Left cardiac atrium (tissue), 4 donors: ENCODE measurements around the gene HHATL. TPM values are rescaled to one million over a fixed set of nuclear protein-coding genes. Genes with fewer than 3 reads are reported as not detected.
A peak's percentile ranks its signal among the peaks of the same experiment; 100 is the strongest.

Experiments used
- ATAC-seq, 2 donors: fragments of 200-7000 bp; cut with Tn5 transposase; one replicate each; pipeline ENCODE4 v1.9.1; 2020; ENCODE audit warnings: mild to moderate bottlenecking in 2 of 2, moderate library complexity in 2 of 2
- DNase-seq: peaks from one replicate; pipeline ENCODE4 v3.0.0-alpha.2; 2020
- intact Hi-C, 2 donors: fragments of 100-400 bp; cut with DNase I; formaldehyde crosslinking; loops; one replicate each; pipeline versions ENCODE4 v1.14.1 to v1.15.1; 2022 to 2023
- total RNA-seq, 2 donors: library from RNA; stranded (reverse); fragmentation: NEBNext Ultra II Directional; extraction: Animal tissue kit (Norgen Biotek cat#: 25700); gene quantifications; one replicate each; pipeline ENCODE4 v1.2.1, GENCODE V29; 2021
- donor health status: DM: no; HTN: yes; CAD: no.
- donor health status: DM: no; HTN: yes; CAD: no; lungs with severe emphysema.
- donor health status: DM: yes; HTN: yes; CAD: no.
- donor health status: Dilated cardiomyopathy.

HHATL gene
- total RNA-seq, 2 donors from 2014 or later: 431 to 706 TPM

- intact Hi-C loops: no loop called here
Measured at GRCh38 chr3:42690766-42691680, 11.6 kb downstream of the HHATL start.

GRCh38 chr3:42690191-42690590 is 12.4 kb downstream of the HHATL start:
- ATAC-seq (no peak), DNase-seq (peak; percentile 9)
- intact Hi-C loops: no loop called here

More at GRCh38 chr3:42690766-42691680, 11.6 kb downstream of the HHATL start:
- peak; percentile 16 for DNase-seq
- peak in 1 of 2 donors; percentile 34 for ATAC-seq

DNA sequence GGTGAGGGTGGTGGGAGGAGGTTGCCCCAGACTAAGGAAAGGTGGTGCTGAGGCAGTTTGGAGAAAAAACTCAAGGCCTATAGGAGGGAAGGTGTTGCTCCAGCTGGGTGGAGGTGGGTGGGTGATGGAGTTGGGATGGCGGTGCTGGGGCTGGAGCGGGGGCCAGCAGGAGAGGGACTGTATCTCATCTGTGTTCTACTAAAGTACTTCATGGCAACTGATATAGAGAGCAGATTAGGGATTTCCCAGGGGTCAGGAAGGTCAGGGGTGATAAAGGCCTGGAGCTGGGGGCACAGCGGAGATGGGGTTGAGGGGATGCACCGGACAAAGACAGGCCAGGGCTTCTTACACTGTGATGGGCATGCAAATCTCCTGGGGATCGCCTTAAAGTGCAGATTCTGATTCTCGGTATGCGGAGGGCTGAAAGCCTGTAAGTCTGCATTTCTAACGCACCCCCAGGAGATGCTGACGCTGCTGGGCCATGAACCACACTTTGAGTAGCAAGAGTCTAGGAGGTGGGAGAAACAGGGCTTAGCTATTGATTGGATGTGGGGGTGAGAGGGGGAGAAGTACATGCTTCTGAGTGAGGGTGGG is 13.1 kb downstream of the HHATL start:
- no peak for ATAC-seq
- intact Hi-C loops: no loop called here
- DNase-seq: peak; percentile 6

DNA sequence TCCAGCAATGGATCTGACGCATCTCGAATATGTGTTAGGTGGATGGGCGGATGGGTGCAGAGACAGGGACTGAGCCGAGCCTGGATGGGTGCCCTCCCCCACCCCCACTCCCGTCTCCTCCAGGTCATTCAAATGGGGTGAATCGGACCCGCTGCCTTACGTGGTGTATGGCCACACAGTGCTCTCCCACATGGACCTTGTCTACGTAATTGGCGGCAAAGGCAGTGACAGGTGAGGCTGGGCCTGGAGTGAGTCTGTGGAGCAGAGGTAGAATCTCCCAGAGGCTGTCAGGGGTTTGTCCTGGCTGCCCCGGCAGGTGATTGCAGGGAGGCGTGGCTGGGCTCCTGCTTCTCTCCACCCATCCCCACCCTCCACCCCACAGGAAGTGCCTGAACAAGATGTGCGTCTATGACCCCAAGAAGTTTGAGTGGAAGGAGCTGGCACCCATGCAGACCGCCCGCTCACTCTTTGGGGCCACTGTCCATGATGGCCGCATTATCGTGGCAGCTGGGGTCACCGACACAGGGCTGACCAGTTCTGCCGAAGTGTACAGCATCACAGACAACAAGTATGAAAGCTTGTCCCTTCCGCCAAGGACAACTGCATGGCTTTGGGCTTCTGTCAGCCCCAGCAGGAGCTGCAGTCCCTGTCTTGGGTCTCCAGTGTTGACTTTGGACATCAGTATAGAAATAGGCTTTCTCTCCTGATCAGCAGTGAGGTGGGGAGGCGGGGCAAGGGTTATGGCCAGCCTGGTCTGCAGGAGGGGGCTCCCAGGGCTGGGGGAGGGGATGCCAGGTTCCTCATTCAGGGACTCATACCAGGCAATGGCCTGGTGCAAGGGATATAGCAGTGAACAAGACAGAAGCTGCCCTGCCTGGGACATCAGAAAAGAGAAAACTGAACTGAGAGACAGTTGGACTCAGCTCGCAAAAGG is 13.8 kb downstream of the HHATL start:
- no peak for ATAC-seq
- DNase-seq: peak; percentile 6
- intact Hi-C loops: no loop called here

DNA sequence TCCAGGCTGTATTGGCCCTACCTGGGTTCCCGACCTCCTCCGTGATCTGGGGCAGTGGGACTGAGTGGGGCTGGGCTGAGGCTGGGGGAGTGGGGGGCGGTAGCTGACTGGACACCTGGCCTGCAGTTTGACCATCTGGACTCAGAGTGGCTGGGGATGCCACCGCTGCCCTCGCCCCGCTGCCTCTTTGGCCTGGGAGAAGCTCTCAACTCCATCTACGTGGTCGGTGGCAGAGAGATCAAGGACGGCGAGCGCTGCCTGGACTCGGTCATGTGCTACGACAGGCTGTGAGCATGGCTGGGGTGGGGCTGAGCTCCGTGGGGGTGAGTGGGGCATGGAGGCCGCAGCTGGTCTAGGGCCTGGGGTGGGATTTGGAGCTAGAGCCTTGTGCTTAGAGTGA is 14.6 kb downstream of the HHATL start:
- intact Hi-C loops: no loop called here
- DNase-seq (peak; percentile 17), ATAC-seq (no peak)

GRCh38 chr3:42686832-42687650 is 15.6 kb downstream of the HHATL start:
- ATAC-seq: no peak
- intact Hi-C loops: no loop called here
- DNase-seq: peak; percentile 9

DNA sequence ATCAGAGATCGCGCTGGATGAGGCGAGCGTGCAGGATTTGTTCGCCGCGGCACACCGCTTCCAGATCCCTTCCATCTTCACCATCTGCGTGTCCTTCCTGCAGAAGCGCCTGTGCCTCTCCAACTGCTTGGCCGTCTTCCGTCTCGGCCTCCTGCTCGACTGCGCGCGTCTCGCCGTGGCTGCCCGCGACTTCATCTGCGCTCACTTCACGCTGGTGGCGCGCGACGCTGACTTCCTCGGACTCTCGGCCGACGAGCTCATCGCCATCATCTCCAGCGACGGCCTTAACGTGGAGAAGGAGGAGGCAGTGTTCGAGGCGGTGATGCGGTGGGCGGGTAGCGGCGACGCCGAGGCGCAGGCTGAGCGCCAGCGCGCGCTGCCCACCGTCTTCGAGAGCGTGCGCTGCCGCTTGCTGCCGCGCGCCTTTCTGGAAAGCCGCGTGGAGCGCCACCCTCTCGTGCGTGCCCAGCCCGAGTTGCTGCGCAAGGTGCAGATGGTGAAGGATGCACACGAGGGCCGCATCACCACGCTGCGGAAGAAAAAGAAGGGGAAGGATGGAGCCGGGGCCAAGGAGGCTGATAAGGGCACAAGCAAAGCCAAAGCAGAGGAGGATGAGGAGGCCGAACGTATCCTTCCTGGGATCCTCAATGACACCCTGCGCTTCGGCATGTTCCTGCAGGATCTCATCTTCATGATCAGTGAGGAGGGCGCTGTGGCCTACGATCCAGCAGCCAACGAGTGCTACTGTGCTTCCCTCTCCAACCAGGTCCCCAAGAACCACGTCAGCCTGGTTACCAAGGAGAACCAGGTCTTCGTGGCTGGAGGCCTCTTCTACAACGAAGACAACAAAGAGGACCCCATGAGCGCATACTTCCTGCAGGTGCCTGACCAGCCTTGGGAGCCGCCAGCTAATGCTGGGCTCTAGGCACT is 16.4 kb downstream of the HHATL start:
- ATAC-seq (no peak), DNase-seq (peak; percentile 18)
- intact Hi-C loops: no loop called here

DNA sequence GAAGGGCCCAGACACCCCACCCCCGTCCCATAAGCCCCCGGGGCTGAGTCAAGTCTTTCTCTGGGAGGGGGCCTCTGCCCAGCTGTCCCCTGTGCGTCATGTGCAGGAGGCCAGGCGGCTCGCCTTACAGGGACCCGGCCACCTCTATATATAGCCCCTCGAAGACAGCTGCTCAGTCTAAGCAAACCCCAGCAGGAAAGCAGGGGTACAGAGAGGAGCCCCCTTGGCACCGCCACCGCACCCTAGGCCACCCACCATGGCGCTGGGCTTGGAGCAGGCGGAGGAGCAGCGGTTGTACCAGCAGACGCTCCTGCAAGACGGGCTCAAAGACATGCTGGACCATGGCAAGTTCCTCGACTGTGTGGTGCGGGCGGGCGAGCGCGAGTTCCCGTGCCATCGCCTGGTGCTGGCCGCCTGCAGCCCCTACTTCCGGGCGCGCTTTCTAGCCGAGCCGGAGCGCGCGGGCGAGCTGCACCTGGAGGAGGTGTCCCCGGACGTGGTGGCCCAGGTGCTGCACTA is 17.2 kb downstream of the HHATL start, which contains the start of gene KLHL40:
TSS of gene KLHL40 (plus strand) at position 175 of the 519 bp plus-strand sequence. CDS start at position 257, 82 bp downstream.
- intact Hi-C loops: no loop called here
- ATAC-seq: peak in 1 of 2 donors; percentile 6
- DNase-seq: peak; percentile 17

DNA sequence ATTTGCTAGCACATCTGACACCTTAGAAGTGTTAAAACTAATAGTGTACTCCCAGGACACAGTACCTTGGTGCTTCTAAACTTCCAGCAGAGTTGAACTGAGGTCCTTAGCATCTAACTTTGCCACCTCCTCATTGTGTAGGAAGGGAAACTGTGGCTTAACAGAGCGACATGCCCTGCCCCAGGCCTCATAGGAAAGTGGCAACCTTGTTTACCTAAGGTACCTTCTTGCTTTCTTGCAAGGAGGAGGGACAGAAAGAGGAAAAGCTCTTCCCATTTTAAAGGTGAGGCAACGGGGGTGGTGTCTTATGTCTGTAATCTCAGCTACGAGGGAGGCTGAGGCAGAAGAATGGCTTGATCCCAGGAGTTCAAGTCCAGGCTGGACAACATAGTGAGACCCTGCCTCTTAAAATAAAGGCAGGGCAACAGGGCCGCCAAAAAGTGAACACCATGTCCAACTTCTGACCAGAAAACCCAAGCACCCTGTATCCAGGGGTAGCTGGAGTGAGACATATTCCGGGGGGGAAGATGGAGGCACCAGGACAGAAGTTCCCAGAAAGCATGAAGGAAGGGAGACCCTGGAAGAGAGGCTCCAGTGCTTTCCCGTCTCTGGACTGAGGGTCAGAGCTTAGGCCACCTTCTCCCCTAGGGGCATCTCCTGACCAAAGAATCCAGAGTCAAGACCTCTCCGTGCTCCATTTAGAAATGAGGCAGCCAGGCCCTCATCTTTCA is 17.8 kb downstream of the HHATL start:
- DNase-seq: peak; percentile 2
- ATAC-seq: no peak
- intact Hi-C loops: no loop called here

DNA sequence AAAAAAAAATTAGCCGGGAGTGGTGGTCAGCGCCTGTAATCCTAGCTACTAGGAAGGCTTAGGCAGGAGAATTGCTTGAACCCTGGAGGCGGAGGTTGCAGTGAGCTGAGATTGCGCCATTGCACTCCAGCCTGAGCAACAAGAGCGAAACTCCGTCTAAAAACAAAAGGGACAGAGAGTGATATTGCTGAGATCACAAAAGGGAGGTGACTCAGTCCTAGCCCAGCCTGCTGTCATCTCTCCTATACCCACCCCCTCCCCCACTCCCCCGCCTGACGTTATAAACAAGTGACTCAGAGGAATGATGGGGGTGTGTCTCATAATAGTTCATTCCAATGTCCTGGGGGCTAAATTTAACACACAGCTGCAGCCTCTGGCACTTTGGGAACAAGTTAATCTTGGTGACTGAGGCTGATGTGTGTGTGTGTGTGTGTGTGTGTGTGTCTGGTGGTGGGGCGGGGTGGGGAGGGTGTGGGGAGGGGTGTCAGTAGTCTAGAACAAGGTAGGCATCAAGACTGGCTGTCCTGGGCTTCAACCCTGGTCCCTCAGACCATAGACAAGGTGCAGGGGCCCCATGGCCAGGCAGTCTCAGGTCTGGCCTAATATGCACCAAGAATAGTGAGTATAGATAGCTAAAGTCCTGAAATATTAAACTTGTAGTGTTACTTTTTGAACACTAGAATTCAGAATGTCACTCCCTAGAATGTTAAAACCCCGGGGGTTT is 18.6 kb downstream of the HHATL start:
- peak; percentile 79 for DNase-seq
- ATAC-seq: peak; percentile 89 to 90
- intact Hi-C loops: no loop called here

DNA sequence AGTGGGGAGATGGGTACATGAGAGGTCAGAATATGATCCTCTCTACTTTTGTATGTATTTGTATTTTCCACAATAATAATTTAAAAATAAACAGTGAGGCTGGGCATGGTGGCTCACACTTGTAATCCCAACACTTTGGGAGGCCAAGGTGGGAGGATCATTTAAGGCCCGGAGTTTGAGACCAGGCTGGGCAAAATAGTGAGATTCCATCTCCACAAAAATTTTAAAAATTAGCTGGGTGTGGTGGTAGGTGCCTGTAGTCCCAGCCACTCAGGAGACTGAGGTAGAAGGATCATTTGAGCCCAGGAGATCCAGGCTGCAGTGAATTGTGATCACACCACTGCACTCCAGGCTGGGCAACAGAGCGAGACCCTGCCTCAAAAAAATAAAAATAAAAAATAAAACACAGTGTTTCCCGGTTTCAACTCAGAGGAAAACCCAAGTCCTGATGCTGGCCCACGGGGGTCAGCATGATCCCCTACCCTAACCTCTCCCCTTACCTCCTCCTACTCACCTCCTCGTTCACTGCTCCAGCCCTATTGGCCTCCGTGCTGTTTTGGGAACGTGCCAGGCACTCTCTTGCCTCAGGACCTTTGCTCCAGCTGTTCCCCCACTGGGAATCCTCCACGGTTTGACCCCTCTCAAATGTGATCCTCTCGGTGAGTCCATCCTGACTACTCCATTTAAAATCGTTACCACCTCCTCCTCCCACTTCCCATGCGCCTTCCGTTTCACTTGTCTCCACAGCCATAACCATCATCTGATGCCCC is 20.1 kb downstream of the HHATL start:
- intact Hi-C loops: no loop called here
- ATAC-seq (no peak), DNase-seq (no peak)

- DNase-seq (no peak), ATAC-seq (no peak)
- intact Hi-C loops: no loop called here
Measured at GRCh38 chr3:42681361-42682038, 21.1 kb downstream of the HHATL start.

GRCh38 chr3:42680806-42681205 is 21.8 kb downstream of the HHATL start:
- intact Hi-C loops: no loop called here
- DNase-seq (no peak), ATAC-seq (no peak)

DNA sequence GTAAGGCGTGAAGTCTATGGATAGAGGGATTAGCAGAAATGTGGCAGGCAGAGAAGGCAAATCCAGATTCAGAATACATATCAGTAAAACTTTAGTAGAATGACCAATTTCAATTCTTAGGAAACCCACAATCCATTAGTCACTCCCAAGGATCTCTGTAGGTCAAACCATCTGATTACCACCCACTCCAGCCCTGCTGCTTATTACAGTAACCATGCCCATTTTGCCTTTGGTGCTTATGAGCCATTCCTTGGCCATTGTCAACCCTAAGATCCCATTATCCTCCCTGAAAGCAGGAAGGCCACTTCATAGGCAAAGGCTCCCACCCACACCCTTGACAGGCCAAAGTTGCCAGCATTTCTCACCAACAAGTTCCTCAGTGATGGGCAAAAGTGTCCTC is 22.3 kb downstream of the HHATL start:
- ATAC-seq (no peak), DNase-seq (no peak)
- intact Hi-C loops: no loop called here

DNA sequence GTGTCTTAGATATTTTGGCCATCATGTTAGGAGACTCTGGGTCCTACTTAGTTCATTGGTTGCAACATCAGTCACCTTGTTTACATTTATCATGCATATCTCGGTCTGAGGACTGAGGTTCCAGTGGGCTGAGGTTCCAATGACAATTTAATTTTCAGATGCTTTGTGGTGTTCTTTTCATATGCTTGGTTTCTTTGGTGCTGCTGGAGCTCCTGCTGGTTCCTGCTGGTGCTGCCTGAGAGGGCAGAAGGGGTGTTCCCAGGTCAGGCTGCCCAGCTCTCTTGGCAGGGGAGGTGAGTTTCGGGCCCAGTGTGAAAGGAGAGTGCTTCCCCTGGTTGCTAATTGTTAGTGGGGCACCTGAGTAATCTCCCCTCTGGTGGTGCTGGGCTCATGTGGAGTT is 24.2 kb downstream of the HHATL start:
- intact Hi-C loops: no loop called here
- DNase-seq (no peak), ATAC-seq (no peak)
